Lung (tissue), 12 donors: ENCODE results near the gene LAMB4. TPM values are rescaled to one million over a fixed set of nuclear protein-coding genes. Genes with fewer than 3 reads are reported as not detected.
A peak's percentile ranks its signal among the peaks of the same experiment; 100 is the strongest.

Experiments used
- ATAC-seq: fragments of 200-7000 bp; cut with Tn5 transposase; one replicate; pipeline ENCODE4 v1.9.1; 2020; ENCODE audit warnings: moderate number of reproducible peaks; ENCODE audit not compliant: insufficient read depth, low FRiP score
- DNase-seq, 3 donors: peaks; one replicate each; pipeline ENCODE4 v3.0.0-alpha.2; 2013 to 2017
- H3K27ac ChIP-seq, 2 donors: one replicate each; pipeline ENCODE4 v1.5.1; 2013; ENCODE audit warnings: mild to moderate bottlenecking in 2 of 2, moderate library complexity in 2 of 2, control low read depth in 1 of 2, inconsistent platforms in 1 of 2, low read depth in 1 of 2, low read length in 1 of 2
- H3K27me3 ChIP-seq, 3 donors: one replicate each; pipeline ENCODE4 v1.5.1; 2013; ENCODE audit warnings: low read length in 2 of 3; ENCODE audit not compliant: control insufficient read depth in 3 of 3, insufficient read depth in 3 of 3
- H3K36me3 ChIP-seq, 4 donors: one replicate each; pipeline ENCODE4 v1.5.1; 2013; ENCODE audit warnings: low read length in 4 of 4, mild to moderate bottlenecking in 1 of 4, moderate library complexity in 1 of 4; ENCODE audit not compliant: control insufficient read depth in 4 of 4, insufficient read depth in 4 of 4
- H3K4me1 ChIP-seq, 5 donors: one replicate each; pipeline ENCODE4 v1.5.1; 2013; ENCODE audit warnings: low read length in 5 of 5, mild to moderate bottlenecking in 2 of 5, moderate library complexity in 1 of 5; ENCODE audit not compliant: control insufficient read depth in 5 of 5, insufficient read depth in 5 of 5
- H3K4me3 ChIP-seq: one replicate; pipeline ENCODE4 v1.5.1; 2013; ENCODE audit warnings: mild to moderate bottlenecking, control low read depth, moderate library complexity
- H3K9ac ChIP-seq, 2 donors: one replicate each; pipeline ENCODE4 v1.5.1; 2013; ENCODE audit warnings: low read length in 2 of 2, control low read depth in 1 of 2; ENCODE audit not compliant: insufficient read depth in 1 of 2
- H3K9me3 ChIP-seq, 4 donors: one replicate each; pipeline ENCODE4 v1.5.1; 2013; ENCODE audit warnings: low read length in 3 of 4, mild to moderate bottlenecking in 1 of 4, moderate library complexity in 1 of 4; ENCODE audit not compliant: control insufficient read depth in 4 of 4, insufficient read depth in 3 of 4
- CTCF ChIP-seq: IDR thresholded peaks from 2 replicates; pipeline ENCODE4 v1.5.1; 2012; ENCODE audit warnings: mild to moderate bottlenecking; ENCODE audit errors: control extremely low read depth, extremely low read depth
- WGBS, 2 donors: extraction: QIAGEN DNeasy Blood & Tissue Kit; methylation state at CpG; one replicate each; pipeline ENCODE4 v1.1.7; 2013; 5-methylcytosine and 5-hydroxymethylcytosine counted together
- polyA plus RNA-seq, 2 donors: library from polyadenylated mRNA; stranded (reverse); fragments of 200-250 nt; gene quantifications; one replicate each; pipeline ENCODE4 v1.2.1, GENCODE V29; 2013
- total RNA-seq, 2 donors: library from RNA; depleted of rRNA in 1 of 2; stranded (reverse); fragments of >200 nt in 1 of 2; gene quantifications; one replicate each; pipeline ENCODE4 v1.2.1, GENCODE V29; 2014 to 2021
- donor health status: control.
- donor health status: control.
- donor health status: Bipolar disorder and iron deficiency.
- donor health status: healthy.
- donor health status: DM: yes; HTN: yes; CAD: no.

LAMB4 gene
- total and polyA plus RNA-seq, 4 donors = 0.06 to 0.63 (median 0.28) TPM

GRCh38 chr7:108078691-108079090, 51.5 kb downstream of the LAMB4 start:
- peaks cover 0 to 43% (median 9%) of the 10 kb centered on the region in 5 donors for H3K4me1 ChIP-seq
- 68 to 91% methylated on average over 1 of the region's 1 CpG for WGBS, 2 donors
- TF ChIP-seq CTCF = no peak

GRCh38 chr7:108078211-108078673, 51.9 kb downstream of the LAMB4 start:
- ATAC-seq = no peak
- WGBS, 2 donors = 68 to 87% methylated on average over 1 of the region's 1 CpG
- no peak overlapping the region for H3K27ac ChIP-seq
- H3K9me3 ChIP-seq = peaks cover 0 to 5% (median 1%) of the 10 kb centered on the region in 4 donors
- peak in 1 of 3 donors; percentile 27 for DNase-seq
- no peak overlapping the region for H3K4me3 ChIP-seq
- no peaks in the 10 kb centered on the region for H3K27me3 ChIP-seq
- no peak for TF ChIP-seq CTCF
- no peaks in the 10 kb centered on the region for H3K36me3 ChIP-seq
- H3K4me1 ChIP-seq = peaks cover 0 to 43% (median 10%) of the 10 kb centered on the region in 5 donors
- no peak overlapping the region for H3K9ac ChIP-seq

More at GRCh38 chr7:108078691-108079090, 51.5 kb downstream of the LAMB4 start:
- H3K9ac ChIP-seq = no peak overlapping the region
- peaks cover 0 to 5% (median 1%) of the 10 kb centered on the region in 4 donors for H3K9me3 ChIP-seq
- ATAC-seq (no peak), DNase-seq (no peak)
- no peaks in the 10 kb centered on the region for H3K27me3 ChIP-seq
- no peak overlapping the region for H3K4me3 ChIP-seq
- H3K27ac ChIP-seq = no peak overlapping the region
- H3K36me3 ChIP-seq = no peaks in the 10 kb centered on the region

GRCh38 chr7:108077709-108078108, 52.5 kb downstream of the LAMB4 start:
- ATAC-seq (no peak), DNase-seq (peak in 1 of 3 donors; percentile 29)
- Histone ChIP-seq H3K36me3 (no peaks in the 10 kb centered on the region), H3K9ac (no peak overlapping the region), H3K27me3 (no peaks in the 10 kb centered on the region), H3K4me1 (peaks cover 0 to 43% (median 10%) of the 10 kb centered on the region in 5 donors), H3K4me3 (no peak overlapping the region), H3K9me3 (peaks cover 0 to 5% (median 1%) of the 10 kb centered on the region in 4 donors), H3K27ac (no peak overlapping the region)
- 71% methylated on average over 3 of the region's 3 CpGs for WGBS, 2 donors
- TF ChIP-seq CTCF = no peak

- Histone ChIP-seq H3K9me3 (peaks cover 0 to 2% (median 0%) of the 10 kb centered on the region in 4 donors), H3K9ac (no peak overlapping the region), H3K4me3 (no peak overlapping the region), H3K4me1 (peaks cover 0 to 43% (median 9%) of the 10 kb centered on the region in 5 donors), H3K27ac (no peak overlapping the region), H3K36me3 (no peaks in the 10 kb centered on the region), H3K27me3 (no peaks in the 10 kb centered on the region)
- peak in 2 of 3 donors; percentile 52 to 61 for DNase-seq
- no peak for TF ChIP-seq CTCF
- ATAC-seq = no peak
Measured at GRCh38 chr7:108076156-108076555, 54.0 kb downstream of the LAMB4 start.
